ENCODE data around the gene SERPINA9. TPM values are rescaled to one million over a fixed set of nuclear protein-coding genes. Genes with fewer than 3 reads are reported as not detected.
"Not testable (repeated sequence)": the region's sequence is repeated elsewhere in the genome, so short reads cannot be mapped to it uniquely, and the experiment has no call there.

The SERPINA9 gene
- total RNA-seq, 1 donor from 2014 or later, result not detected

DNA sequence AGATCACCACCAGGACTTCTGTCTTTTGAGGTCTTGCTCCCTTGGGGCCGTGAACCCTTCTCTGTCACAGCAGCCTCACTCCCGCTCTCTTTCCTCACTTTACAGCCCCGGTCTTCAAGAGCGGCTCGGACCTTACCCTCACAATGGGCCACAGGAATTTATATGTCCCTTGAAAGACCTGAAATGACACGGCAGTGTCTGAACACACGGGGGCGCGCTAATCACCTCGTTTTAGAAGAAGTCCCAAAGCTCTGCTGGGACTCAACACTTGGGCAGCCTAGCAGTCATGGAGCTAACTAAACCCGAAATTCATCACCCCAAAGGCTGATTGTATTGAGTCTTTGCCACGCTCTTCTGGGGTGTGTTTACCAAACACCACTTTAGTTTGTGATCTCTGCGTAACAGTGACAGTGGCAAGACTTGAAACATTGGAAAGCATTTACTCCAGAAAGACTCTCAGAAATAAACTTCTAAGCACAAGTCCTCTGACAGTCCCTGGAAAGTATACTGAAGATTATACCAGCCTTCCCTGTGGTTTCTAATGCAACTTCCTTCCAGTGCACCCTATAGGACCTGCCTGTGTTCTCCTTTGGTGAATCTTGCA is 52.4 kb downstream of the SERPINA9 start:
- TF ChIP-seq, protein P1, sequence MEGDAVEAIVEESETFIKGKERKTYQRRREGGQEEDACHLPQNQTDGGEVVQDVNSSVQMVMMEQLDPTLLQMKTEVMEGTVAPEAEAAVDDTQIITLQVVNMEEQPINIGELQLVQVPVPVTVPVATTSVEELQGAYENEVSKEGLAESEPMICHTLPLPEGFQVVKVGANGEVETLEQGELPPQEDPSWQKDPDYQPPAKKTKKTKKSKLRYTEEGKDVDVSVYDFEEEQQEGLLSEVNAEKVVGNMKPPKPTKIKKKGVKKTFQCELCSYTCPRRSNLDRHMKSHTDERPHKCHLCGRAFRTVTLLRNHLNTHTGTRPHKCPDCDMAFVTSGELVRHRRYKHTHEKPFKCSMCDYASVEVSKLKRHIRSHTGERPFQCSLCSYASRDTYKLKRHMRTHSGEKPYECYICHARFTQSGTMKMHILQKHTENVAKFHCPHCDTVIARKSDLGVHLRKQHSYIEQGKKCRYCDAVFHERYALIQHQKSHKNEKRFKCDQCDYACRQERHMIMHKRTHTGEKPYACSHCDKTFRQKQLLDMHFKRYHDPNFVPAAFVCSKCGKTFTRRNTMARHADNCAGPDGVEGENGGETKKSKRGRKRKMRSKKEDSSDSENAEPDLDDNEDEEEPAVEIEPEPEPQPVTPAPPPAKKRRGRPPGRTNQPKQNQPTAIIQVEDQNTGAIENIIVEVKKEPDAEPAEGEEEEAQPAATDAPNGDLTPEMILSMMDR (conservative IDR thresholded peaks at IDR 0.05), result peak; percentile 84
- H3K27ac Mint-ChIP-seq, result no peak overlapping the region
- no peaks in the 10 kb centered on the region for H3K36me3 Mint-ChIP-seq
- no peak overlapping the region for H3K4me3 Mint-ChIP-seq
- peaks cover 8% of the 10 kb centered on the region for H3K27me3 Mint-ChIP-seq
- no peaks in the 10 kb centered on the region for H3K9me3 Mint-ChIP-seq
- H3K4me1 Mint-ChIP-seq (ENCODE audit: unreplicated experiment), result peaks cover 5% of the 10 kb centered on the region
- peak; percentile 71 for DNase-seq (ENCODE audit: extremely low spot score, unreplicated experiment)

GRCh38 chr14:94421316-94421715 is 54.7 kb downstream of the SERPINA9 start:
- peaks cover 8% of the 10 kb centered on the region for H3K27me3 Mint-ChIP-seq
- H3K27ac Mint-ChIP-seq, result no peak overlapping the region
- no peak overlapping the region for H3K4me3 Mint-ChIP-seq
- peaks cover 4% of the 10 kb centered on the region for H3K4me1 Mint-ChIP-seq (ENCODE audit: unreplicated experiment)
- TF ChIP-seq, protein P1 (conservative IDR thresholded peaks at IDR 0.05), result no peak
- H3K9me3 Mint-ChIP-seq, result no peaks in the 10 kb centered on the region
- no peaks in the 10 kb centered on the region for H3K36me3 Mint-ChIP-seq
- no peak for DNase-seq (ENCODE audit: extremely low spot score, unreplicated experiment)

DNA sequence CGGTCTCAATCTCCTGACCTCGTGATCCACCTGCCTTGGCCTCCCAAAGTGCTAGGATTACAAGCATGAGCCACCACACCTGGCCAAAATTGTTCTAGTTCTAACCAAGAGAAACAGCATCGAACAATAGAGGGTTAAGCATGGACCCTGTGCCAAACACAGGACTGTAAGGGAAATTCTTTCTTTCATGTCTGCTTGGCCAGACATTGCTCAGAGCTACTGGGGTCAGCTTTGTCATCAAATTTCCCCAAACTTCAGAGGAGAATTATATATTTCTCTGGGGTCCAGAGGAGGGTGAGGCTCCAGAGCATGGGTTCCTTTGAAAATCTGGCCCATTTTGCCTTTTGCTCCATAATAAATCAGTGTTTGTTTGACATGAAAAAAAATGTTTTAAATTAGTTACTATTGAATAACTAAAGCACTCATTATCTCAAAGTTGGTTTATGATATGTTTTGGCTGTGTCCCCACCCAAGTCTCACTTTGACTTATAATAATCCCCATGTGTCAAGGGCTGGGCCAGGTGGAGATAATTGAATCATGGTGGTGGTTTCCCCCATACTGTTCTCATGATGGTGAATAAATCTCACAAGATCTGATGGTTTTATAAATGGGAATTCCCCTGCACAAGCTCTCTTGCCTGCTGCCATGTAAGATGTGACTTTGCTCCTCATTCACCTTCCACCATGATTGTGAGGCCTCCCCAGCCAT is 58.3 kb downstream of the SERPINA9 start:
- H3K27ac Mint-ChIP-seq; H3K27me3 Mint-ChIP-seq; DNase-seq (ENCODE audit: extremely low spot score, unreplicated experiment); H3K36me3 Mint-ChIP-seq; H3K4me1 Mint-ChIP-seq (ENCODE audit: unreplicated experiment); H3K4me3 Mint-ChIP-seq; H3K9me3 Mint-ChIP-seq: not testable (repeated sequence)

Other genes with a start within 250 kb of the SERPINA9 start
- gene SERPINA10, start 182.9 kb downstream of the SERPINA9 start, total RNA-seq (ENCODE audit: low replicate concordance), result 1.5 and 2.8 TPM in 2 replicates
- 0.77 and 1.2 TPM in 2 replicates for gene SERPINA6, start 152.9 kb downstream of the SERPINA9 start, total RNA-seq (ENCODE audit: low replicate concordance)
- gene SERPINA2, start 109.5 kb downstream of the SERPINA9 start, total RNA-seq (ENCODE audit: low replicate concordance), result not detected in 2 replicates
- gene SERPINA1, start 87.6 kb downstream of the SERPINA9 start, total RNA-seq (ENCODE audit: low replicate concordance), result 313 and 712 TPM in 2 replicates
- gene SERPINA11, start 23.4 kb downstream of the SERPINA9 start, total RNA-seq (ENCODE audit: low replicate concordance), result 0.31 TPM in 1 of 2 replicates, not detected in the other
- gene SERPINA12, start 33.3 kb upstream of the SERPINA9 start, total RNA-seq (ENCODE audit: low replicate concordance), result not detected in 2 replicates
- gene SERPINA4, start 85.2 kb upstream of the SERPINA9 start, total RNA-seq (ENCODE audit: low replicate concordance), result 1.4 TPM in 2 replicates
- 4.9 and 7.7 TPM in 2 replicates for gene SERPINA5, start 105.2 kb upstream of the SERPINA9 start, total RNA-seq (ENCODE audit: low replicate concordance)
- 3.5 and 7.1 TPM in 2 replicates for gene SERPINA3, start 136.2 kb upstream of the SERPINA9 start, total RNA-seq (ENCODE audit: low replicate concordance)